H1 (cell line): ENCODE results near the gene CDH22.

Experiments
- BCL11A ChIP-seq, 2 experiments: IDR thresholded peaks; one replicate each; pipeline ENCODE4 v1.6.1; 2011; ENCODE audit warnings: low read depth in 2 of 2, low read length in 2 of 2, mild to moderate bottlenecking in 2 of 2
- CTCF ChIP-seq, 3 experiments: IDR thresholded peaks; 1 replicate in 2 of 3; 2 replicates in 1 of 3; pipeline versions ENCODE4 v1.5.1 to v1.6.1; 2011; ENCODE audit warnings: low read length in 3 of 3, mild to moderate bottlenecking in 3 of 3, inconsistent platforms in 2 of 3, low read depth in 1 of 3, moderate library complexity in 1 of 3; ENCODE audit not compliant: insufficient read depth in 1 of 3; ENCODE audit errors: control extremely low read depth in 1 of 3
- HDAC6 ChIP-seq: IDR thresholded peaks from one replicate; pipeline ENCODE4 v1.7.1; 2012; ENCODE audit warnings: low read depth, mild to moderate bottlenecking, inconsistent platforms, low read length, moderate library complexity
- KDM5A ChIP-seq: fragments of 200-600 bp; IDR thresholded peaks from 2 replicates; pipeline ENCODE4 v1.7.1; 2012; ENCODE audit warnings: mild to moderate bottlenecking, low read length, inconsistent platforms, mixed read lengths
- POLR2A ChIP-seq, 2 experiments: IDR thresholded peaks; 1 replicate in 1 of 2; 2 replicates in 1 of 2; pipeline ENCODE4 v1.6.1; 2011; ENCODE audit warnings: low read depth in 2 of 2, low read length in 2 of 2, mild to moderate bottlenecking in 2 of 2; ENCODE audit errors: control extremely low read depth in 1 of 2
- POLR2AphosphoS5 ChIP-seq: IDR thresholded peaks from 2 replicates; pipeline ENCODE4 v1.6.1; 2011; ENCODE audit warnings: low read depth, low read length
- POU5F1 ChIP-seq: IDR thresholded peaks from 2 replicates; pipeline ENCODE4 v1.6.1; 2011; ENCODE audit warnings: low read depth, mild to moderate bottlenecking, low read length, moderate library complexity
- RFX5 ChIP-seq: IDR thresholded peaks from 2 replicates; pipeline ENCODE4 v1.6.1; 2011; ENCODE audit warnings: low read depth, low read length, improper control_type of control experiment, borderline replicate concordance
- RNF2 ChIP-seq: fragments of 200-900, 300-1000 bp; sonication (generic); IDR thresholded peaks from 2 replicates; pipeline ENCODE4 v1.7.1; 2016; ENCODE audit warnings: borderline replicate concordance, low read depth, mild to moderate bottlenecking, antibody characterized with exemption, low read length; ENCODE audit not compliant: poor library complexity, severe bottlenecking; ENCODE audit errors: missing control alignments
- RXRA ChIP-seq: IDR thresholded peaks from 2 replicates; pipeline ENCODE4 v1.6.1; 2011; ENCODE audit warnings: low read depth, mild to moderate bottlenecking, low read length, moderate library complexity; ENCODE audit not compliant: insufficient read depth
- TAF1 ChIP-seq: IDR thresholded peaks from 2 replicates; pipeline ENCODE4 v1.6.1; 2011; ENCODE audit warnings: mild to moderate bottlenecking, low read depth, low read length
- TBP ChIP-seq: IDR thresholded peaks from 2 replicates; pipeline ENCODE4 v1.6.1; 2011; ENCODE audit warnings: low read depth, low read length, improper control_type of control experiment

GRCh38 chr20:46148313-46149208 is 159.7 kb downstream of the CDH22 start:
- TF ChIP-seq TAF1 (no peak), CTCF (IDR thresholded peaks at IDR 0.05; ENCODE audit: control extremely low read depth in 1 of 3, insufficient read depth in 1 of 3, low read depth in 1 of 3, low read length in 3 of 3) (no peak), BCL11A (IDR thresholded peaks at IDR 0.05; ENCODE audit: low read depth in 2 of 2, low read length in 2 of 2) (no peak), POU5F1 (no peak), RXRA (no peak), RNF2 (no peak), HDAC6 (no peak), POLR2AphosphoS5 (no peak), POLR2A (IDR thresholded peaks at IDR 0.05; ENCODE audit: control extremely low read depth in 1 of 2, low read depth in 2 of 2, low read length in 2 of 2) (no peak), KDM5A (no peak), RFX5 (no peak), TBP (no peak)
